Suprapubic skin (tissue), 4 donors: ENCODE data around the gene LMF2.

Experiments used
- EP300 ChIP-seq: sonication (generic); formaldehyde crosslinking; IDR thresholded peaks from one replicate; pipeline ENCODE4 v1.6.1; 2017; ENCODE audit warnings: antibody characterized with exemption
- POLR2A ChIP-seq, 2 donors: fragments of 450-650 bp; IDR thresholded peaks; one replicate each; pipeline ENCODE4 v1.6.1; 2017; ENCODE audit warnings: antibody characterized with exemption in 2 of 2, mild to moderate bottlenecking in 2 of 2, moderate library complexity in 2 of 2
- POLR2AphosphoS5 ChIP-seq, 3 donors: sonication (generic); formaldehyde crosslinking; IDR thresholded peaks; one replicate each; pipeline ENCODE4 v1.6.1; 2017; ENCODE audit warnings: antibody characterized with exemption in 3 of 3
- TF ChIP-seq, protein P1 (sequence below), 2 donors: fragments of 200-600 bp in 1 of 2; fragments of 450-650 bp in 1 of 2; sonication (generic) in 1 of 2; IDR thresholded peaks; one replicate each; pipeline ENCODE4 v1.5.1; 2016 to 2019; ENCODE audit warnings: antibody characterized with exemption in 2 of 2, mild to moderate bottlenecking in 1 of 2, moderate library complexity in 1 of 2

DNA sequence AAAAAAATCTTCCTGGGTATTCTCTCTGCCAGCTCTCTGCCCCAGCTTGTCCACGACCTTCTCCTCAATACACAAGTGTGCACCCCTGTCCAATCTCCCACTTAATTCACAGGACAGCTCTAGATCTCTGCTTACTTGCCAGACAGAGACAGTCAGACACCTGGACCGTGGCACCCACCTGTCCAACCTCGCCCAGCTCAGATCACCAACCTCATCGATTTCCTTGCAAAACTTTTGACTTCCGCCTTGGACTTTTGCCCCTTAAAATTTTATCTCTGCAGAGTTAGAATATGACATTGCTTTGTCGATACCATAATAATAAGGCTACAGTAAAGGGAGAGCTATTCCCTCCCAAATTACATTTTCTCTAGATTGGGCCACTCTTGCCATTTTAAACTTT lies 10.4 kb downstream of the LMF2 start:
- TF ChIP-seq, protein P1, sequence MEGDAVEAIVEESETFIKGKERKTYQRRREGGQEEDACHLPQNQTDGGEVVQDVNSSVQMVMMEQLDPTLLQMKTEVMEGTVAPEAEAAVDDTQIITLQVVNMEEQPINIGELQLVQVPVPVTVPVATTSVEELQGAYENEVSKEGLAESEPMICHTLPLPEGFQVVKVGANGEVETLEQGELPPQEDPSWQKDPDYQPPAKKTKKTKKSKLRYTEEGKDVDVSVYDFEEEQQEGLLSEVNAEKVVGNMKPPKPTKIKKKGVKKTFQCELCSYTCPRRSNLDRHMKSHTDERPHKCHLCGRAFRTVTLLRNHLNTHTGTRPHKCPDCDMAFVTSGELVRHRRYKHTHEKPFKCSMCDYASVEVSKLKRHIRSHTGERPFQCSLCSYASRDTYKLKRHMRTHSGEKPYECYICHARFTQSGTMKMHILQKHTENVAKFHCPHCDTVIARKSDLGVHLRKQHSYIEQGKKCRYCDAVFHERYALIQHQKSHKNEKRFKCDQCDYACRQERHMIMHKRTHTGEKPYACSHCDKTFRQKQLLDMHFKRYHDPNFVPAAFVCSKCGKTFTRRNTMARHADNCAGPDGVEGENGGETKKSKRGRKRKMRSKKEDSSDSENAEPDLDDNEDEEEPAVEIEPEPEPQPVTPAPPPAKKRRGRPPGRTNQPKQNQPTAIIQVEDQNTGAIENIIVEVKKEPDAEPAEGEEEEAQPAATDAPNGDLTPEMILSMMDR (IDR thresholded peaks at IDR 0.05): no peak
- TF ChIP-seq POLR2A (IDR thresholded peaks at IDR 0.05): no peak
- TF ChIP-seq POLR2AphosphoS5 (IDR thresholded peaks at IDR 0.05): no peak
- TF ChIP-seq EP300: no peak
